Measurements from ENCODE around the gene CTNNA3. TPM values are rescaled to one million over a fixed set of nuclear protein-coding genes. Genes with fewer than 3 reads are reported as not detected.
A peak's percentile ranks its signal among the peaks of the same experiment; 100 is the strongest.
"Not testable (repeated sequence)": the region's sequence is repeated elsewhere in the genome, so short reads cannot be mapped to it uniquely, and the experiment has no call there.

Gene CTNNA3
- total and polyA plus RNA-seq, 10 donors, result 0.03 to 2.4 (median 0.76) TPM; not detected in 1

DNA sequence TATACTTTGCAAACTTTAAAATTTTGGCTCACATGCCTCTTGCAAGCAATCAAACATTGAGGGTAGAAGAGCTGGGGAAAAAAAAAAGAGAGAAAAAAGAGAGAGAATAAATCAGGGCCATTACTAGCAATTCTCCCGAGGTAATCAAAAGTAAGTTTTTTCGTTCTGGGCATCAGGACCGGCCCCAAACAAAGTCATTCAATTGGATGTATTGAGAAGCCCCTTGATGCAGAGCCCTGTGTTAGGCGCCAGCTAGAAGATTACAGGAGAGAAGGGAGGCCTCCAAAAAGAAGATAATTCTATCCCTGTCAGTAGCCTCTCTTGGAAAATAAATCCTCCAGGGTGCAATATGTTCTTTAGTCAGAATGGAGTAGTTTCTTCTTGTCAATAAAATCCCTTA, 2.2 kb upstream of the CTNNA3 start:
- H3K4me1 ChIP-seq, result peaks cover 0 to 7% (median 2%) of the 10 kb centered on the region in 6 donors
- H3K27ac ChIP-seq, result no peak overlapping the region
- H3K4me3 ChIP-seq, result no peak overlapping the region
- no peaks in the 10 kb centered on the region for H3K9me3 ChIP-seq
- intact Hi-C loops (cut with DNase I; ENCODE audit: low total_unique reads), result loop anchor here (2.0 kb wide), 1 partner anchor 83 kb away; no protein-coding TSS in a partner anchor
- peaks cover 0 to 10% (median 0%) of the 10 kb centered on the region in 7 donors for H3K27me3 ChIP-seq (replicated peaks in 1 of 7)
- no peaks in the 10 kb centered on the region for H3K36me3 ChIP-seq
- TF ChIP-seq POLR2AphosphoS5 (IDR thresholded peaks at IDR 0.05), result no peak
- TF ChIP-seq POLR2A (IDR thresholded peaks at IDR 0.05), result no peak
- TF ChIP-seq, protein P1, sequence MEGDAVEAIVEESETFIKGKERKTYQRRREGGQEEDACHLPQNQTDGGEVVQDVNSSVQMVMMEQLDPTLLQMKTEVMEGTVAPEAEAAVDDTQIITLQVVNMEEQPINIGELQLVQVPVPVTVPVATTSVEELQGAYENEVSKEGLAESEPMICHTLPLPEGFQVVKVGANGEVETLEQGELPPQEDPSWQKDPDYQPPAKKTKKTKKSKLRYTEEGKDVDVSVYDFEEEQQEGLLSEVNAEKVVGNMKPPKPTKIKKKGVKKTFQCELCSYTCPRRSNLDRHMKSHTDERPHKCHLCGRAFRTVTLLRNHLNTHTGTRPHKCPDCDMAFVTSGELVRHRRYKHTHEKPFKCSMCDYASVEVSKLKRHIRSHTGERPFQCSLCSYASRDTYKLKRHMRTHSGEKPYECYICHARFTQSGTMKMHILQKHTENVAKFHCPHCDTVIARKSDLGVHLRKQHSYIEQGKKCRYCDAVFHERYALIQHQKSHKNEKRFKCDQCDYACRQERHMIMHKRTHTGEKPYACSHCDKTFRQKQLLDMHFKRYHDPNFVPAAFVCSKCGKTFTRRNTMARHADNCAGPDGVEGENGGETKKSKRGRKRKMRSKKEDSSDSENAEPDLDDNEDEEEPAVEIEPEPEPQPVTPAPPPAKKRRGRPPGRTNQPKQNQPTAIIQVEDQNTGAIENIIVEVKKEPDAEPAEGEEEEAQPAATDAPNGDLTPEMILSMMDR (IDR thresholded peaks at IDR 0.05 in 8 of 11, conservative IDR thresholded peaks at IDR 0.05 in 3 of 11), result no peak
- WGBS, 5 donors, result 63 to 83% (median 75%) methylated on average over 4 of the region's 4 CpGs
- no peak for DNase-seq

DNA sequence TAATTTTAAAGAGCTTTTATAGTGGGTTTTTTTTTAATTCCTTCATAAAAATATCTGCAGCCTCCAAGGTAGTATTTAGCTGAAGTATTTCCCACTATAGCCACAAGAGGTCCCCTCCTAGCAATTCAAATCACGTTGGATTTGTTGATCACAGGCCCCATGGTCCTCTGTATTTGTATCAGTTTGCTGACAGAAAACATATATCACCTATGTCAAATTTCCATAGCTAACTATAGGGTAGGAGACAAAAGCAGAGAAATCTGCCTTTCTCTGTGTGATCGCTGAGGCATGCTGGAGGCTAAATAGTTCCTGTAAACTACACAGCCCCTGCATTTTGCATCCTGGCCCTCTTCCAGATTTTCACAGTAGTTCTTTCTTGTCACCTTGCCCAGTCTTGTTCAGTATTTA, 1.7 kb upstream of the CTNNA3 start:
- DNase-seq, result no peak
- H3K36me3 ChIP-seq, result no peaks in the 10 kb centered on the region
- H3K4me3 ChIP-seq, result no peak overlapping the region
- peaks cover 0 to 7% (median 2%) of the 10 kb centered on the region in 6 donors for H3K4me1 ChIP-seq
- WGBS, 5 donors, result 2 to 10% (median 9%) methylated on average over 2 of the region's 2 CpGs
- TF ChIP-seq POLR2A (IDR thresholded peaks at IDR 0.05), result no peak
- no peak for TF ChIP-seq POLR2AphosphoS5 (IDR thresholded peaks at IDR 0.05)
- TF ChIP-seq, protein P1 (IDR thresholded peaks at IDR 0.05 in 8 of 11, conservative IDR thresholded peaks at IDR 0.05 in 3 of 11), result peak in 10 of 11 experiments; percentile 24 to 72 (median 60)
- peaks cover 0 to 10% (median 0%) of the 10 kb centered on the region in 7 donors for H3K27me3 ChIP-seq (replicated peaks in 1 of 7)
- H3K9me3 ChIP-seq, result no peaks in the 10 kb centered on the region
- intact Hi-C loops (cut with DNase I; ENCODE audit: low total_unique reads), result loop anchor here (2.0 kb wide), 1 partner anchor 83 kb away; no protein-coding TSS in a partner anchor
- no peak overlapping the region for H3K27ac ChIP-seq

DNA sequence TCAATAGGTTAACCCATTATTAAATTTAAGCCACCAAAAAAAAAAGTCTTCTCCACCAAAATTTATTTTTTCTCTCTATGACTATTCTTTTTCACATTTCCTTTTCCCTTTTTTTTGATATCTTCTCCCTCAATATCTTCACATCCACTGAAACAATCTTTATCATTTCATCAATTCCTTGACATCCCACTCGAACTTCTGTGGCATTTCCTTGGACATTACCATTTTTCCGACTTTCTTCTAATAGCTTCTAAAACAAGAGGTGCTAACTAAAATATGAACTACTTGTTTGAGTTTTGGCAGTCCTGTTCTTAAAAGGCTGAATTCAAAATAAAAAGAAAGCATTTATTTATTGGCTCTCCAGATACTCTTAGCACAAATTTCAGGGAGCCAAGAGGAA, 684 bp upstream of the CTNNA3 start:
- intact Hi-C loops (cut with DNase I; ENCODE audit: low total_unique reads), result no loop called here
- Histone ChIP-seq H3K27ac (no peak overlapping the region), H3K27me3 (replicated peaks in 1 of 7) (peaks cover 0 to 10% (median 0%) of the 10 kb centered on the region in 7 donors), H3K36me3 (no peaks in the 10 kb centered on the region), H3K4me1 (peaks cover 0 to 7% (median 2%) of the 10 kb centered on the region in 6 donors), H3K9me3 (no peaks in the 10 kb centered on the region), H3K4me3 (no peak overlapping the region)
- TF ChIP-seq, protein P1 (IDR thresholded peaks at IDR 0.05 in 8 of 11, conservative IDR thresholded peaks at IDR 0.05 in 3 of 11), result no peak
- TF ChIP-seq POLR2A (IDR thresholded peaks at IDR 0.05), result no peak
- no peak for TF ChIP-seq POLR2AphosphoS5 (IDR thresholded peaks at IDR 0.05)
- no peak for DNase-seq
- WGBS, 5 donors, result 56 to 66% (median 64%) methylated on average over 2 of the region's 2 CpGs

DNA sequence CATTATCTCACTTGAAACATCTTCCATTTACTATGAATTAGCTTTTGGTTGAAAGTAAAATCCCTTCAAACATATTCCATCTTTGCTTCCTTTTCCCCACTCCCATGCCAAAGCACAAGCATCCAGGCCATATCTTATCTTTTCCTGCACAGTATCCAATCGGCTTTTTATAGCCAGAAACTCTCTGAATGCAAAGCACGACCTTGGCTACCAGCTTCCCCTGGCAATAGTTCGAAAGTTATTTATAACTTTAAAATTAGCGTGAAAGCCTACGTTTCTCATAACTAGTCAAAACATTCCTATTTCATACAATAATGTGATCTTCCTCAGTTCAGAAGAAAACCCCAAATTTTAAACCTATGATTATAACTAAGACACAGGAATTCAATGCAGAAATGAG, 440 bp downstream of the CTNNA3 start:
- intact Hi-C loops (cut with DNase I; ENCODE audit: low total_unique reads), result no loop called here
- H3K27ac ChIP-seq, result peak overlapping the region in 4 of 8 donors; percentile 24 to 58 (median 52)
- peaks cover 0 to 7% (median 2%) of the 10 kb centered on the region in 6 donors for H3K4me1 ChIP-seq
- 21 to 41% (median 25%) methylated on average over 5 of the region's 5 CpGs for WGBS, 5 donors
- H3K9me3 ChIP-seq, result no peaks in the 10 kb centered on the region
- no peak for DNase-seq
- no peaks in the 10 kb centered on the region for H3K36me3 ChIP-seq
- peak overlapping the region in 2 of 8 donors; percentile 17 to 25 for H3K4me3 ChIP-seq
- peaks cover 0 to 10% (median 0%) of the 10 kb centered on the region in 7 donors for H3K27me3 ChIP-seq (replicated peaks in 1 of 7)
- TF ChIP-seq, protein P1 (IDR thresholded peaks at IDR 0.05 in 8 of 11, conservative IDR thresholded peaks at IDR 0.05 in 3 of 11), result no peak
- TF ChIP-seq POLR2AphosphoS5 (IDR thresholded peaks at IDR 0.05), result no peak
- no peak for TF ChIP-seq POLR2A (IDR thresholded peaks at IDR 0.05)

DNA sequence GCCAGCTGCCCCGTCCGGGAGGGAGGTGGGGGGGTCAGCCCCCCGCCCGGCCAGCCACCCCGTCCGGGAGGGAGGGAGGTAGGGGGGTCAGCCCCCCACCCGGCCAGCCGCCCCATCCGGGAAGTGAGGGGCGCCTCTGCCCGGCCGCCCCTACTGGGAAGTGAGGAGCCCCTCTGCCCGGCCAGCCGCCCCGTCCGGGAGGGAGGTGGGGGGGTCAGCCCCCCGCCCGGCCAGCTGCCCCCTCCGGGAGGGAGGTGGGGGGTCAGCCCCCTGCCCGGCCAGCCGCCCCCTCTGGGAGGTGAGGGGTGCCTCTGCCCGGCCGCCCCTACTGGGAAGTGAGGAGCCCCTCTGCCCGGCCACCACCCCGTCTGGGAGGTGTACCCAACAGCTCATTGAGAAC, 4.1 kb downstream of the CTNNA3 start:
- intact Hi-C loops (cut with DNase I; ENCODE audit: low total_unique reads); H3K9me3 ChIP-seq; H3K4me1 ChIP-seq; DNase-seq; H3K27me3 ChIP-seq (replicated peaks in 1 of 7); H3K27ac ChIP-seq; H3K4me3 ChIP-seq; H3K36me3 ChIP-seq: not testable (repeated sequence)
- 94 to 96% (median 94%) methylated on average over 5 to 19 of the region's 25 CpGs; no CpG with 5 or more reads in 2 of the 5 donors for WGBS, 5 donors

DNA sequence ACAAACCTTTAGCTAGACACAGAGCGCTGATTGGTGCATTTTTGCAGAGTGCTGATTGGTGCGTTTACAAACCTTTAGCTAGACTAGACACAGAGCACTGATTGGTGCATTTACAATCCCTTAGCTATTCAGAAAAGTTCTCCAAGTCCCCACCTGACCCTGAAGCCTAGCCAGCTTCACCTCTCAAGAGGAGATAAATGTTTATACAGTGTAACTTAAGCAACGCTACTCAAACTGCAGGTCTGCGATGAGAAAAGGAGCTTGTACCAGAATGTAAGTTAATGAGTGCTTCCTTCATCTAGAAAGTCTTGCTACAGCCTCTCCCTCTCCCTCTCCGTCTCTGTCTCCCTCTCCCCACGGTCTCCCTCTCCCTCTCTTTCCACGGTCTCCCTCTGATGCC, 5.5 kb downstream of the CTNNA3 start:
- DNase-seq; H3K9me3 ChIP-seq; H3K4me1 ChIP-seq; H3K36me3 ChIP-seq; H3K27ac ChIP-seq; H3K4me3 ChIP-seq; H3K27me3 ChIP-seq (replicated peaks in 1 of 7); intact Hi-C loops (cut with DNase I; ENCODE audit: low total_unique reads): not testable (repeated sequence)
- WGBS, 5 donors, result 93 to 98% (median 96%) methylated on average over 7 of the region's 7 CpGs

DNA sequence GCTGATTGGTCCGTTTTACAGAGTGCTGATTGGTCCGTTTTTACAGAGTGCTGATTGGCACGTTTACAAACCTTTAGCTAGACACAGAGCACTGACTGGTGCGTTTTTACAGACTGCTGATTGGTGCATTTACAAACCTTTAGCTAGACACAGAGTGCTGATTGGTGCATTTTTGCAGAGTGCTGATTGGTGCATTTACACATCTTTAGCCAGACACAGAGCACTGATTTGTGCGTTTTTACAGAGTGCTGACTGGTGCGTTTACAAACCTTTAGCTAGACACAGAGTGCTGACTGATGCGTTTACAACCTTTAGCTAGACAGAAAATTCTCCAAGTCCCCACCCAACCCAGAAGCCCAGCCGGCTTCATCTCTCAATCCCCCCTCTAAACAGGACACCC, 11.9 kb downstream of the CTNNA3 start:
- intact Hi-C loops (cut with DNase I; ENCODE audit: low total_unique reads), result not testable (repeated sequence)

More for the DNA sequence above, 11.9 kb downstream of the CTNNA3 start:
- not testable (repeated sequence) for H3K4me3 ChIP-seq; DNase-seq; H3K36me3 ChIP-seq; H3K4me1 ChIP-seq; H3K27me3 ChIP-seq (replicated peaks in 1 of 7); H3K27ac ChIP-seq
- H3K9me3 ChIP-seq, result peaks cover 4 to 46% (median 33%) of the 10 kb centered on the region in 8 donors
- WGBS, 5 donors, result 88 to 95% (median 93%) methylated on average over 8 of the region's 8 CpGs

Measured in spleen (tissue), 11 donors.